Heart left ventricle (tissue), 16 donors: Measurements from ENCODE around the gene DOCK1. TPM values are rescaled to one million over a fixed set of nuclear protein-coding genes. Genes with fewer than 3 reads are reported as not detected.

Experiments
- ATAC-seq, 4 donors: fragments of 200-7000 bp; cut with Tn5 transposase; one replicate each; pipeline ENCODE4 v1.9.1; 2020 to 2022; ENCODE audit warnings: moderate library complexity in 4 of 4, mild to moderate bottlenecking in 3 of 4, moderate number of reproducible peaks in 1 of 4
- DNase-seq, 5 donors: peaks; one replicate each; pipeline ENCODE4 v3.0.0-alpha.2; 2020
- H3K27ac ChIP-seq, 12 donors: fragments of 200-600 bp; sonication (generic) in 4 of 12; one replicate each; pipeline versions ENCODE4 v1.5.0 to v1.8.0; 2016 to 2022; ENCODE audit warnings: mild to moderate bottlenecking in 2 of 12
- H3K27me3 ChIP-seq, 9 donors: fragments of 200-600 bp; sonication (generic) in 2 of 9; one replicate each; pipeline versions ENCODE4 v1.5.1 to v1.8.0; 2016 to 2022; ENCODE audit warnings: mild to moderate bottlenecking in 3 of 9
- H3K36me3 ChIP-seq, 9 donors: fragments of 200-600 bp; sonication (generic) in 2 of 9; one replicate each; pipeline versions ENCODE4 v1.5.0 to v1.8.0; 2018 to 2022; ENCODE audit warnings: mild to moderate bottlenecking in 2 of 9
- H3K4me1 ChIP-seq, 12 donors: fragments of 200-600 bp; sonication (generic) in 4 of 12; one replicate each; pipeline versions ENCODE4 v1.5.0 to v1.8.0; 2016 to 2022; ENCODE audit warnings: mild to moderate bottlenecking in 3 of 12
- H3K4me3 ChIP-seq, 12 donors: fragments of 200-600 bp; sonication (generic) in 4 of 12; one replicate each; pipeline versions ENCODE4 v1.5.0 to v1.8.0; 2017 to 2022; ENCODE audit warnings: mild to moderate bottlenecking in 9 of 12, moderate library complexity in 4 of 12
- H3K9me3 ChIP-seq, 12 donors: fragments of 200-600 bp; sonication (generic) in 4 of 12; one replicate each; pipeline versions ENCODE4 v1.5.0 to v1.8.0; 2016 to 2022; ENCODE audit warnings: mild to moderate bottlenecking in 1 of 12
- CTCF ChIP-seq, 12 donors: fragments of 200-600 bp; sonication (generic) in 4 of 12; IDR thresholded peaks; one replicate each; pipeline versions ENCODE4 v1.5.0 to v1.8.0; 2018 to 2022; ENCODE audit warnings: antibody characterized with exemption in 12 of 12, mild to moderate bottlenecking in 5 of 12
- POLR2A ChIP-seq, 2 donors: fragments of 450-650 bp; IDR thresholded peaks; one replicate each; pipeline ENCODE4 v1.6.1; 2017; ENCODE audit warnings: antibody characterized with exemption in 2 of 2, mild to moderate bottlenecking in 2 of 2, moderate library complexity in 2 of 2
- WGBS, 4 donors: extraction: QIAGEN DNeasy Blood & Tissue Kit in 2 of 4; methylation state at CpG; one replicate each; pipeline versions ENCODE4 v1.1.5 to v1.1.7; 2013 to 2018; 5-methylcytosine and 5-hydroxymethylcytosine counted together
- intact Hi-C, 10 donors: fragments of 100-400 bp; cut with DNase I; formaldehyde crosslinking; loops; one replicate each; pipeline versions ENCODE4 v1.11.1 to v1.14.2; 2022
- polyA plus RNA-seq, 2 donors: library from polyadenylated mRNA; stranded (reverse); fragments of 200-250 nt; gene quantifications; one replicate each; pipeline ENCODE4 v1.2.3, GENCODE V29; 2013
- total RNA-seq, 9 donors: library from RNA; depleted of rRNA in 2 of 9; stranded (reverse); fragments of >200 nt in 2 of 9; fragmentation: NEBNext Ultra II Directional in 3 of 9; extraction: Animal tissue kit (Norgen Biotek cat#: 25700) in 3 of 9; gene quantifications; one replicate each; pipeline versions ENCODE4 v1.1.0 to v1.2.4, GENCODE V29; 2016 to 2023
- donor health status: ischemic (EF 13 %, LVEDD 7.1; RV severe dilation, severe dysfunction).
- donor health status: healthy with polysubstance abuse.
- donor health status: DM: no; HTN: yes; CAD: no.
- donor health status: DM: no; HTN: no; CAD: no.
- donor health status: ischemic (EF 25% LVEDD 6.9; RV normal size, moderate dysfunction).
- donor health status: ischemic (EF 25% LVEDD 5.7; RV mildly dilated, moderate dysfunction).
- donor health status: healthy.
- donor health status: DM: yes; HTN: yes; CAD: no.
- donor health status: ischemic (EF 35%, LVEDD 5.7; RV mildly dilated, moderate dysfunction).
- donor health status: nonischemic (EF 11% LVEDD 7.7; RV severe dilation, severe dysfunction).
- donor health status: DM: yes; HTN: yes; CAD: no.
- donor health status: PGD.
- donor health status: ischemic (EF 29% LVEDD 5.4; RV normal size, mild dysfunction).
- donor health status: nonischemic (EF 23%, LVEDD 6.1; RV moderate dilation, normal function).

DOCK1 gene
- total and polyA plus RNA-seq, 11 donors: 5.0 to 31.6 (median 18.6) TPM

GRCh38 chr10:127280446-127280845 lies 375.2 kb downstream of the DOCK1 start:
- intact Hi-C loops: no loop called here
- Histone ChIP-seq H3K36me3 (peaks cover 0 to 24% (median 0%) of the 10 kb centered on the region in 9 donors), H3K4me1 (no peaks in the 10 kb centered on the region), H3K27ac (no peak overlapping the region), H3K9me3 (peaks cover 0 to 18% (median 2%) of the 10 kb centered on the region in 12 donors), H3K4me3 (no peak overlapping the region), H3K27me3 (no peaks in the 10 kb centered on the region)
- TF ChIP-seq CTCF (IDR thresholded peaks at IDR 0.05) (no peak), POLR2A (IDR thresholded peaks at IDR 0.05) (no peak)
- DNase-seq (no peak), ATAC-seq (no peak)
- WGBS, 4 donors: 97 to 100% (median 98%) methylated on average over 4 of the region's 4 CpGs

GRCh38 chr10:127283017-127283416 lies 377.8 kb downstream of the DOCK1 start:
- DNase-seq (no peak), ATAC-seq (no peak)
- Histone ChIP-seq H3K4me3 (no peak overlapping the region), H3K9me3 (peaks cover 0 to 35% (median 14%) of the 10 kb centered on the region in 12 donors), H3K27ac (no peak overlapping the region), H3K27me3 (no peaks in the 10 kb centered on the region), H3K4me1 (no peaks in the 10 kb centered on the region), H3K36me3 (peaks cover 0 to 24% (median 0%) of the 10 kb centered on the region in 9 donors)
- intact Hi-C loops: no loop called here
- WGBS, 4 donors: 82 to 100% (median 93%) methylated on average over 3 to 4 of the region's 4 CpGs
- TF ChIP-seq CTCF (IDR thresholded peaks at IDR 0.05): no peak
- no peak for TF ChIP-seq POLR2A (IDR thresholded peaks at IDR 0.05)

- ATAC-seq: no peak
- 95 to 99% (median 98%) methylated on average over 3 of the region's 3 CpGs for WGBS, 4 donors
Observed at GRCh38 chr10:127283576-127283975, 378.3 kb downstream of the DOCK1 start.

GRCh38 chr10:127290850-127291249 lies 385.6 kb downstream of the DOCK1 start:
- no peak for ATAC-seq
- 81 to 85% (median 84%) methylated on average over 4 of the region's 4 CpGs for WGBS, 4 donors
- TF ChIP-seq CTCF (IDR thresholded peaks at IDR 0.05): no peak
- TF ChIP-seq POLR2A (IDR thresholded peaks at IDR 0.05): no peak

More at GRCh38 chr10:127283576-127283975, 378.3 kb downstream of the DOCK1 start:
- H3K27me3 ChIP-seq: no peaks in the 10 kb centered on the region
- TF ChIP-seq POLR2A (IDR thresholded peaks at IDR 0.05) (no peak), CTCF (IDR thresholded peaks at IDR 0.05) (no peak)
- no peaks in the 10 kb centered on the region for H3K4me1 ChIP-seq
- intact Hi-C loops: no loop called here
- no peak overlapping the region for H3K4me3 ChIP-seq
- H3K27ac ChIP-seq: no peak overlapping the region
- H3K36me3 ChIP-seq: peaks cover 0 to 24% (median 0%) of the 10 kb centered on the region in 9 donors
- DNase-seq: no peak
- peaks cover 0 to 40% (median 17%) of the 10 kb centered on the region in 12 donors for H3K9me3 ChIP-seq

More at GRCh38 chr10:127290850-127291249, 385.6 kb downstream of the DOCK1 start:
- Histone ChIP-seq H3K36me3 (peaks cover 0 to 4% (median 0%) of the 10 kb centered on the region in 9 donors), H3K9me3 (peaks cover 0 to 32% (median 13%) of the 10 kb centered on the region in 12 donors), H3K27ac (no peak overlapping the region), H3K4me1 (no peaks in the 10 kb centered on the region), H3K27me3 (no peaks in the 10 kb centered on the region), H3K4me3 (no peak overlapping the region)
- no peak for DNase-seq
- intact Hi-C loops: no loop called here
